ENCODE results near the gene KLC4.

The KLC4 gene

GRCh38 chr6:43059168-43060033 lies at the start of gene KLC4, which contains the start of gene MRPL2:
KLC4 (plus strand) TSS chr6:43059631; CDS start chr6:43061336, 1,705 bp downstream.
MRPL2 (minus strand) TSS chr6:43059434; CDS start chr6:43059381, 53 bp downstream.
- TF ChIP-seq TAF1 (IDR thresholded peaks at IDR 0.05; ENCODE audit: low read depth) (peak; percentile 72; the same call in 1 of the 2 replicates), FOXM1 (IDR thresholded peaks at IDR 0.05; ENCODE audit: borderline replicate concordance, low read depth) (no peak), EP300 (IDR thresholded peaks at IDR 0.05; ENCODE audit: borderline replicate concordance) (no peak), TEAD4 (IDR thresholded peaks at IDR 0.05) (no peak), YY1 (IDR thresholded peaks at IDR 0.05; ENCODE audit: low read depth) (peak; percentile 95), REST (IDR thresholded peaks at IDR 0.05; ENCODE audit: low read depth) (no peak), CEBPB (IDR thresholded peaks at IDR 0.05) (no peak; the same call in 1 of the 2 replicates), CREB1 (IDR thresholded peaks at IDR 0.05; ENCODE audit: low read depth) (peak; percentile 99), MAX (IDR thresholded peaks at IDR 0.05) (peak; percentile 67), USF1 (IDR thresholded peaks at IDR 0.05) (peak; percentile 80), NFIC (IDR thresholded peaks at IDR 0.05) (0 out of 2 replicates have a peak, but pooled peaks have one; percentile 9)

GRCh38 chr6:43011207-43011606 lies 48.2 kb upstream of the KLC4 start:
- TF ChIP-seq CEBPB (IDR thresholded peaks at IDR 0.05): no peak
- no peak for TF ChIP-seq MAX (IDR thresholded peaks at IDR 0.05)
- no peak for TF ChIP-seq CREB1 (IDR thresholded peaks at IDR 0.05; ENCODE audit: low read depth)
- no peak for TF ChIP-seq EGR1 (IDR thresholded peaks at IDR 0.05)
- TF ChIP-seq REST (IDR thresholded peaks at IDR 0.05; ENCODE audit: low read depth): no peak
- no peak for TF ChIP-seq TEAD4 (IDR thresholded peaks at IDR 0.05)

- TF ChIP-seq USF1 (IDR thresholded peaks at IDR 0.05) (no peak), FOXM1 (IDR thresholded peaks at IDR 0.05; ENCODE audit: borderline replicate concordance, low read depth) (no peak), EP300 (IDR thresholded peaks at IDR 0.05; ENCODE audit: borderline replicate concordance) (no peak), ZBTB7A (IDR thresholded peaks at IDR 0.05; ENCODE audit: low read depth) (no peak), EGR1 (IDR thresholded peaks at IDR 0.05) (no peak)
These were observed 47.1 kb upstream of the KLC4 start for GRCh38 chr6:43012364-43012763.

GRCh38 chr6:43013097-43013842 lies 46.2 kb upstream of the KLC4 start:
- no peak for TF ChIP-seq YY1 (IDR thresholded peaks at IDR 0.05; ENCODE audit: low read depth)
- 0 out of 2 replicates have a peak, but pooled peaks have one; percentile 4 for TF ChIP-seq EGR1 (IDR thresholded peaks at IDR 0.05)

- peak; percentile 75 for TF ChIP-seq USF1 (IDR thresholded peaks at IDR 0.05)
- peak; percentile 61 for TF ChIP-seq CREB1 (IDR thresholded peaks at IDR 0.05; ENCODE audit: low read depth)
- 0 out of 2 replicates have a peak, but pooled peaks have one; percentile 7 for TF ChIP-seq ZBTB7A (IDR thresholded peaks at IDR 0.05; ENCODE audit: low read depth)
- no peak for TF ChIP-seq REST (IDR thresholded peaks at IDR 0.05; ENCODE audit: low read depth)
- no peak for TF ChIP-seq EP300 (IDR thresholded peaks at IDR 0.05; ENCODE audit: borderline replicate concordance)
- no peak for TF ChIP-seq YY1 (IDR thresholded peaks at IDR 0.05; ENCODE audit: low read depth)
- TF ChIP-seq TEAD4 (IDR thresholded peaks at IDR 0.05): no peak
- peak; percentile 90 for TF ChIP-seq MAX (IDR thresholded peaks at IDR 0.05)
- TF ChIP-seq CEBPB (IDR thresholded peaks at IDR 0.05): no peak
- 0 out of 2 replicates have a peak, but pooled peaks have one; percentile 1 for TF ChIP-seq EGR1 (IDR thresholded peaks at IDR 0.05)
- TF ChIP-seq TCF12 (IDR thresholded peaks at IDR 0.05; ENCODE audit: low read depth): 0 out of 2 replicates have a peak, but pooled peaks have one; percentile 38
- no peak for TF ChIP-seq RAD21 (IDR thresholded peaks at IDR 0.05; ENCODE audit: low read depth)
- TF ChIP-seq FOXM1 (IDR thresholded peaks at IDR 0.05; ENCODE audit: borderline replicate concordance, low read depth): no peak
- TF ChIP-seq NFIC (IDR thresholded peaks at IDR 0.05): 0 out of 2 replicates have a peak, but pooled peaks have one; percentile 19
- TF ChIP-seq TAF1 (IDR thresholded peaks at IDR 0.05; ENCODE audit: low read depth): peak; percentile 57
These were observed 45.5 kb upstream of the KLC4 start, which contains the start of the genes KLHDC3 and MEA1 for GRCh38 chr6:43013843-43014433. KLHDC3 (plus strand) TSS chr6:43014249; CDS start chr6:43017193, 2,944 bp downstream. MEA1 (minus strand) TSS chr6:43013946; CDS start chr6:43013813, 133 bp downstream.
